Measurements from ENCODE around the gene SHISA5.
"Not testable (repeated sequence)": the region's sequence is repeated elsewhere in the genome, so short reads cannot be mapped to it uniquely, and the experiment has no call there.

The SHISA5 gene

GRCh38 chr3:48476426-48477053, 27.4 kb downstream of the SHISA5 start:
- peaks cover 55% of the 10 kb centered on the region for H3K4me1 Mint-ChIP-seq
- H3K4me3 Mint-ChIP-seq: no peak overlapping the region
- peak overlapping the region; percentile 91 for H3K27ac Mint-ChIP-seq

DNA sequence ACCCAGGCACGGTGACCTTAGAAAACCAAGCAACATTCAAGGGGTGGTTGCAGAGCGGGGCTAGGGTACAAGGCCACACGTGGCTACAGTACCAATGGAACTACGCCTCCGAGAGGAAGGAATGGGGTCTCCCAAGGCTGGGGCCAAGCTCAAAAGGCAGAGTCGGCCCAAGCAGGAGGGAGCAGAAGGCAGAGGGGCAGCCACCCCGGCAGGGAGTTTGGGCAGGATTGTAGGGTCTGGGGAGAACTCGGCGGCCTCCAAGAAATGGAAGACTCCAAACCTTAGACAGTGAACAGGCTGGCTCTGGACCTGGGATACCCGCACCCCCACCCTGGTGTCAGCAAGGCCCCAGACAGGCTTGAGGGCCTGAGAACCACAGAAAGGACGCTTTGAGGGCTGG, 28.8 kb downstream of the SHISA5 start:
- no peak overlapping the region for H3K27ac Mint-ChIP-seq
- H3K27me3 Mint-ChIP-seq: no peaks in the 10 kb centered on the region
- H3K4me1 Mint-ChIP-seq: peaks cover 61% of the 10 kb centered on the region
- H3K36me3 Mint-ChIP-seq (ENCODE audit: low read depth): peaks cover 4% of the 10 kb centered on the region
- no peak overlapping the region for H3K4me3 Mint-ChIP-seq
- ATAC-seq: no peak
- DNase-seq: no peak
- H3K9me3 Mint-ChIP-seq: no peaks in the 10 kb centered on the region

More at GRCh38 chr3:48476426-48477053, 27.4 kb downstream of the SHISA5 start:
- H3K36me3 Mint-ChIP-seq (ENCODE audit: low read depth): peaks cover 4% of the 10 kb centered on the region
- DNase-seq (no peak), ATAC-seq (no peak)
- H3K9me3 Mint-ChIP-seq: no peaks in the 10 kb centered on the region
- H3K27me3 Mint-ChIP-seq: no peaks in the 10 kb centered on the region

- peaks cover 4% of the 10 kb centered on the region for H3K36me3 Mint-ChIP-seq (ENCODE audit: low read depth)
- H3K27ac Mint-ChIP-seq: peak overlapping the region; percentile 63
- H3K9me3 Mint-ChIP-seq: no peaks in the 10 kb centered on the region
- H3K4me3 Mint-ChIP-seq: no peak overlapping the region
- no peaks in the 10 kb centered on the region for H3K27me3 Mint-ChIP-seq
- ATAC-seq: no peak
- no peak for DNase-seq
- peaks cover 61% of the 10 kb centered on the region for H3K4me1 Mint-ChIP-seq
These were observed 29.4 kb downstream of the SHISA5 start for GRCh38 chr3:48474619-48475018.

GRCh38 chr3:48474031-48474430, 29.9 kb downstream of the SHISA5 start:
- not testable (repeated sequence) for H3K36me3 Mint-ChIP-seq (ENCODE audit: low read depth); H3K27me3 Mint-ChIP-seq; H3K9me3 Mint-ChIP-seq; H3K4me3 Mint-ChIP-seq; ATAC-seq; DNase-seq
- H3K27ac Mint-ChIP-seq: peak overlapping the region; percentile 97
- peaks cover 61% of the 10 kb centered on the region for H3K4me1 Mint-ChIP-seq

DNA sequence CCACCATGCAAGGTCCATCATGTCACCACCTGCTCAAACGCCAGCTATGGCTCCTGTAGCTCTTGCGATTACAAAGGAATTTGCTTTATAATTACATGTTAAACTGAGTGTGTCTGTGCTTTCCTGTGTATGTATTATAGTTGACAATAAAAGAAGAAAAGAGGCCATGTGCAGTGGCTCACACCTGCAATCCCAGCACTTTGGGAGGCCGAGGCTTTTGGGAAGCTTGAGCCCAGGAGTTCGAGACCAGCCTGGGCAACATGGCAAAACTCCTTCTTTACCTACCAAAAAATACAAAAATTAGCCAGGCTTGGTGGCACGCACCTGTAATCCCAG, 30.4 kb downstream of the SHISA5 start:
- DNase-seq (no peak), ATAC-seq (no peak)
- Mint-ChIP-seq H3K4me3 (peak overlapping the region; percentile 86), H3K9me3 (no peaks in the 10 kb centered on the region), H3K36me3 (ENCODE audit: low read depth) (peaks cover 8% of the 10 kb centered on the region), H3K4me1 (peaks cover 61% of the 10 kb centered on the region), H3K27ac (peak overlapping the region; percentile 97), H3K27me3 (no peaks in the 10 kb centered on the region)

DNA sequence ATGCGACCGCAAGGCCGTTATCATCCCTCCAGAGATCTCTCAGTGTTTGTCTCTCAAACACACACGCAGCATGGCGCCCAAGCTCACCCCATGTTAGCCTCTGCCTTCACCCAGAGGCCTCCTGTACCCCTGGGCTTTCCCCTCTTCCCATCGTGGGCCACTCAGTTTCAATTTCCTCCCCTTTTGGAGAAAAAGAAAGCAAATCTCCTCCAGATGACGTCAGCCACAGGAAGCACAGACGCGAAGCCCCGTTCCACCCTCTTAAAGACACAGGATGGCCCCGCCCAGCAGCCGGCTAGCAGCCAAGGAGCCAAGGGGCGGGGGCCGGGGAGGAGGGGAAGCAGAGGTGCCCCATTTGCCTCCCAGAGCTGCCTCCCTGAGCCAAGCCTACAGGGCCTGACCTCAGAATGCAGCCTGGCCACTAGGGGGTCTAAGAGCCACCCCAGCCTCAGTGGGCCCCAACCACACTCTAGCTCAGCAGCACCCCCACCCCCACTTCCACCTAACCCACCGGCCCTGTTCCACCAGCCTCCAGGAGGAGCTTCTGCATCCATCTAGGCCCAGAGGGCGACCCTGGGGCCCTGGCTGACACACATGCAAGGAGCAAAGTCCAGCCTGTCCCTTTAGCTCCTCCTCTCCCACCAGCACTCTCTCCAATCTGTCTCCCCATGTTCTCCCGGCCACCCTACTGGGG, 30.9 kb downstream of the SHISA5 start:
- ATAC-seq (peak; percentile 91), DNase-seq (peak; percentile 97)
- Mint-ChIP-seq H3K27me3 (no peaks in the 10 kb centered on the region), H3K27ac (peak overlapping the region; percentile 97), H3K4me1 (peaks cover 61% of the 10 kb centered on the region), H3K36me3 (ENCODE audit: low read depth) (peaks cover 12% of the 10 kb centered on the region), H3K9me3 (no peaks in the 10 kb centered on the region), H3K4me3 (peak overlapping the region; percentile 86)

DNA sequence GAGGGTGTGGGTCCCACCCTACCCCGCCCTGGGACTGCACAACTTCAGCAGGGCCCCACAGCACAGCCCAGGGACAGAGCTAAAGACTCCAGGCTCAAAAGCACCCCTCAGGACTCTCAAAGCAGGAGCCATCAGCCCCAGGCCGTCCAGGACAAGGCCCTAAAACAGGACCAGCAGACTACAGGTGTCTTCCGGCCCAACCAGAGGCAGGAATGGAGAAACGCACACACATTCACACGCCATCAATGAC, 31.4 kb downstream of the SHISA5 start:
- Mint-ChIP-seq H3K27me3 (no peaks in the 10 kb centered on the region), H3K9me3 (no peaks in the 10 kb centered on the region), H3K4me3 (peak overlapping the region; percentile 86), H3K27ac (peak overlapping the region; percentile 97), H3K4me1 (peaks cover 61% of the 10 kb centered on the region), H3K36me3 (ENCODE audit: low read depth) (peaks cover 17% of the 10 kb centered on the region)
- peak; percentile 13 for ATAC-seq
- no peak for DNase-seq

GRCh38 chr3:48470286-48470685, 33.7 kb downstream of the SHISA5 start:
- H3K9me3 Mint-ChIP-seq: no peaks in the 10 kb centered on the region
- ATAC-seq (no peak), DNase-seq (no peak)
- H3K4me3 Mint-ChIP-seq: peak overlapping the region; percentile 35
- no peaks in the 10 kb centered on the region for H3K27me3 Mint-ChIP-seq
- peaks cover 31% of the 10 kb centered on the region for H3K36me3 Mint-ChIP-seq (ENCODE audit: low read depth)
- peak overlapping the region; percentile 80 for H3K27ac Mint-ChIP-seq
- H3K4me1 Mint-ChIP-seq: peaks cover 69% of the 10 kb centered on the region

GRCh38 chr3:48469046-48469915, 34.7 kb downstream of the SHISA5 start:
- Mint-ChIP-seq H3K36me3 (ENCODE audit: low read depth) (peaks cover 31% of the 10 kb centered on the region), H3K4me3 (peak overlapping the region; percentile 35), H3K4me1 (peaks cover 65% of the 10 kb centered on the region), H3K27ac (peak overlapping the region; percentile 80), H3K27me3 (no peaks in the 10 kb centered on the region), H3K9me3 (no peaks in the 10 kb centered on the region)
- ATAC-seq: no peak
- DNase-seq: no peak

- no peaks in the 10 kb centered on the region for H3K9me3 Mint-ChIP-seq
- peak overlapping the region; percentile 92 for H3K4me3 Mint-ChIP-seq
- H3K4me1 Mint-ChIP-seq: peaks cover 59% of the 10 kb centered on the region
- DNase-seq (no peak), ATAC-seq (no peak)
- no peaks in the 10 kb centered on the region for H3K27me3 Mint-ChIP-seq
- H3K27ac Mint-ChIP-seq: peak overlapping the region; percentile 97
- H3K36me3 Mint-ChIP-seq (ENCODE audit: low read depth): peaks cover 31% of the 10 kb centered on the region
These were observed 35.6 kb downstream of the SHISA5 start for GRCh38 chr3:48468329-48468731.

DNA sequence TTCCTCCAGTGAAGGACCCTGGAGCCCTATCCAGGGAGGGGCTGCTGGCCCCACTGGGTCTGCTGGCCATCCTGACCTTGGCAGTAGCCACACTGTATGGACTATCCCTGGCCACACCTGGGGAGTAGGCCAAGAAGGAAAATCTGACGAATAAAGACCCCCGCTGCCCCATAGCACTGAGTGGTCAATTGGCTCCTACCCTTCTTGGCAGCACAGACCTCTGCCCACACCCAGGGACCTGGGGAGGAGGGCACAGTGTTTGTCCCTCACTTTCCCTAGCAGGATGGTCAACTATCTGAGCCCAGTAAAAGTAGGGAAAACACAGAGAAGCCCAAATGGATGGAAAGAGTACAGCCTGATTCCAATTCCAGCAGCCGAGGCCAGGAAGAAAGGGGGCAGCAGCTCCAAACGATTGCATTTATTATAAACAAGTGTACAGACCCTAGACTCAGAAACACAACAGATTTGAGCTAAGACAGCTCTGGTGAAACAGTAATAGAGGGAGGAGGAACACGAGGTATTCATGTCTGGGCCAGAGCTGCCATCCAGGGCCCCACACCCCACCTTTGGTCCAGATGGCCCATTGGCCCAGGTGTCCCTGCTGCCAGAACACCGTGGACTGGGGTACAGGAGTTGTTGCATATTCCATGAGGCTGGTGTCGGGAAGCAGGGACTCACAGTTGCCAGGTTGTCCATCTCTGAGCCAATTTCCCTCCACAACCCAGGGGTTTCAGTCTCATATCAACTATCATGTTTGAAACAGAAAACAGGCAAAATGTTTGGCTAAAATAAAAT, 36.3 kb downstream of the SHISA5 start:
- no peak for DNase-seq
- no peak for ATAC-seq

DNA sequence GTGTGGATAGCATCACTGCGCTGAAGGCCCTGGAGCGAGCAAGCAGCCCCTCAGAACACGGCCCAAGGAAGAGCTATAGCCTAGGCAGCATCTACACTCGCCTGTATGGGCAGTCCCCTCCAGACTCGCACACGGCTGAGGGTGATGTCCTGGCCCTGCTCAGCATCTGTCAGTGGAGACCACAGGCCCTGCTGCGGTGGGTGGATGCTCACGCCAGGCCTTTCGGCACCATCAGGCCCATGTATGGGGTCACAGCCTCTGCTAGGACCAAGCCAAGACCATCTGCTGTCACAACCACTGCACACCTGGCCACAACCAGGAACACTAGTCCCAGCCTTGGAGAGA, 36.9 kb downstream of the SHISA5 start:
- ATAC-seq: no peak
- Mint-ChIP-seq H3K27me3 (no peaks in the 10 kb centered on the region), H3K36me3 (ENCODE audit: low read depth) (peaks cover 30% of the 10 kb centered on the region), H3K4me3 (peak overlapping the region; percentile 92), H3K27ac (peak overlapping the region; percentile 97), H3K4me1 (peaks cover 49% of the 10 kb centered on the region), H3K9me3 (no peaks in the 10 kb centered on the region)
- no peak for DNase-seq

More for the DNA sequence above, 36.3 kb downstream of the SHISA5 start:
- Mint-ChIP-seq H3K27me3 (no peaks in the 10 kb centered on the region), H3K27ac (peak overlapping the region; percentile 97), H3K36me3 (ENCODE audit: low read depth) (peaks cover 30% of the 10 kb centered on the region), H3K9me3 (no peaks in the 10 kb centered on the region), H3K4me1 (peaks cover 53% of the 10 kb centered on the region), H3K4me3 (peak overlapping the region; percentile 92)

GRCh38 chr3:48466386-48467109, 37.4 kb downstream of the SHISA5 start:
- H3K27ac Mint-ChIP-seq: peak overlapping the region; percentile 97
- peak; percentile 33 for ATAC-seq
- H3K27me3 Mint-ChIP-seq: no peaks in the 10 kb centered on the region
- DNase-seq: no peak
- peaks cover 49% of the 10 kb centered on the region for H3K4me1 Mint-ChIP-seq
- peak overlapping the region; percentile 92 for H3K4me3 Mint-ChIP-seq
- H3K9me3 Mint-ChIP-seq: no peaks in the 10 kb centered on the region
- H3K36me3 Mint-ChIP-seq (ENCODE audit: low read depth): peaks cover 30% of the 10 kb centered on the region
